ENCODE data around the gene ZBED4.

- TF ChIP-seq CTCF (IDR thresholded peaks at IDR 0.05) = no peak
- no peak for TF ChIP-seq POLR2A (IDR thresholded peaks at IDR 0.05)
Observed at GRCh38 chr22:49811020-49811791, 42.4 kb upstream of the ZBED4 start.

All from body of pancreas (tissue), 4 donors.